Inferior parietal cortex (tissue), 1 donor: ENCODE data around the gene SEPTIN11.

Experiments
- DNase-seq: peaks from one replicate; pipeline ENCODE4 v3.0.0-alpha.2; 2016; ENCODE audit errors: extremely low spot score

SEPTIN11 gene

GRCh38 chr4:76979236-76979635, 29.7 kb downstream of the SEPTIN11 start:
- DNase-seq, result no peak

- no peak for DNase-seq
These were observed 30.7 kb downstream of the SEPTIN11 start for GRCh38 chr4:76980261-76980660.

DNA sequence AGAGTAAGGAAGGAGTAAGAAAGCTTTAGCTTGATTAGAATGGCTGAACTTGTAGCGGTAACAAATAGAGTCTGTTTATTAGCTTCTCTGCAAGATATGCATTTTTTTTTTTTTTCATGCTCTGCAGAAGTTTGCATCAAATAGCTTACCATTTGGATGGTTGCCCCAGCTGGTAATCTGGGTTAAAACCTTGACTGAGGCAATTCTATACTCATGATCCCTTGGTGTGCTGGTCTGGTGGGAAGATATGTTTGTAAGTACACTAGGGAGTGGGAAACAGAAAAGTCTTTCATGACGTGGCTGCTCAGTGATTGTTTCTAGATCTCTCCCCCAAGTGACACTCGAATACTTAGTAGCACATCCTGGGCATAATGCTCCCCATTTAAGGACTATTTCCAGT, 32.1 kb downstream of the SEPTIN11 start:
- no peak for DNase-seq

- no peak for DNase-seq
These were observed 33.4 kb downstream of the SEPTIN11 start for GRCh38 chr4:76982638-76983584.

DNA sequence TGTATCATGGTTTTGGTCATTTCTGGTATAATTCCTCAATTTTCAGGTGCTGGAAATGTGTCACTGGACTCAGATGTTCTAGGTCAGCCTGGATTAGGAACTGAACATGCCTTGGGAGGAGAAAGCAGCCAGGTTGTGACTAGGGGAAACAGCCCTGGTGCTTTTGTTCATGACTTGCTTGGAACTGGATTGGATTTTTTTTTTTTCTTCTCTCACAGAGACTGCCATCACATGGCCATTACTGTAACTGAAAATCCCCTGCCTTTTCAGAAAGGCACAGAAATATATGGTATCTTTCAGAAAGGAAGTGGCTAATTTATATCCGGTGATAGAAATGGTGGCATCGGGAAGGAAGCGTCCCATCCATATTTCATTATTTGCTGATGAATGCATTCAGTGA, 34.6 kb downstream of the SEPTIN11 start:
- no peak for DNase-seq

GRCh38 chr4:76984788-76985211, 35.2 kb downstream of the SEPTIN11 start:
- no peak for DNase-seq

- DNase-seq, result no peak
These were observed 37.6 kb downstream of the SEPTIN11 start for GRCh38 chr4:76987153-76987591.

DNA sequence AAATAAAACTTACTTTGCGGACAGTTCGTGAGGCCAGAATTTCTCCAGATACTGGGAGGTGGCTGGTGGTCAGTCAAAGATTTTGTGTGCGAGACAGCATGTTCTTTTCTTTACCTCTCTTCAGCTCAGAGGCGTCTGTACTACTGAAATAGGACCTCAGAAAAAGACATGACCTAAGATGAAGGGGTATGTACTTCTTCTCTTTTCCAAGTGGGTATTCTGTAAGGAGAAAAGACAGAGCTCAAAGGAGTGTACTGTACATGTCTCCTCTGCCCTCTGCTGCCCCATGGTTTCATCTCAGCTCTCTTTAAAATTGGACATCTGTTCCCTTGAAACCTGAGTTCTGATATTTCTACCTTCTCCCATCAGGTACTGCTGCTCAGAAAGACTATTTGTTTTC, 38.1 kb downstream of the SEPTIN11 start:
- no peak for DNase-seq

- DNase-seq, result no peak
These were observed 40.0 kb downstream of the SEPTIN11 start for GRCh38 chr4:76989391-76990061.

DNA sequence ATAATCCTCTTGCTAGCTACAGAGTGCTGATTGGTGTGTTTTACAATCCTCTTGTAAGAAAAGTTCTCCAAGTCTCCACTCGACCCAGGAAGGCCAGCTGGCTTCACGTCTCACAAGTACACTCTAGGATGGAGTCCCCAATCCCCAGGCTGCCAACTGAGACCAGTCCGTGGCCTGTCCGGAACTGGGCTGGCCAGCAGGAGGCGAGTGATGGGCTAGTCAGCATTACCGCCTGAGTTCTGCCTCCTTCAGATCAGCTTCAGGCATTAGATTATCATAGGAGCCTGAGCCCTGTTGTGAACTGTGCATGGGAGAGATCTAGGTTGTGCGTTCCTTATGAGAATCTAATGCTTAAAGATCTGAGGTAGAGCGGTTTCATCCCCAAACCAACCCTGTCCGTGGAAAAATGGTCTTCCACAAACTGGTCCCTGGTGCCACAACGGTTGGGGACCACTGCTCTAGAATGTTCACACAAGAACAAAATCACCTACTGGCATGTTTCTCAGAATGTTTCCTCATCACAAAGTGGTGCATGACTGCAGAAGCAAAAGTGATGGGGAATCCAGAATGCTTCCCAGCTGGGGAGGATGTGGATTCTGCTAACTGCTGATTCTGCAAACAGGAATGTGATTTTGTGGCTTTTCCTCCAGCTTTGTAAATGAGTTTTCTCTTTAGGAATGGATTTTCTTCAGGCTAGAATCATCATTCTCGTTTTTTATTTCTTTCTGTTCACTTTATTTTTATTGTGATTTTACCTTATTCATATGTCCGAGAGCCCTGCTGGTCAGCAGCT, 40.9 kb downstream of the SEPTIN11 start:
- DNase-seq, result no peak

DNA sequence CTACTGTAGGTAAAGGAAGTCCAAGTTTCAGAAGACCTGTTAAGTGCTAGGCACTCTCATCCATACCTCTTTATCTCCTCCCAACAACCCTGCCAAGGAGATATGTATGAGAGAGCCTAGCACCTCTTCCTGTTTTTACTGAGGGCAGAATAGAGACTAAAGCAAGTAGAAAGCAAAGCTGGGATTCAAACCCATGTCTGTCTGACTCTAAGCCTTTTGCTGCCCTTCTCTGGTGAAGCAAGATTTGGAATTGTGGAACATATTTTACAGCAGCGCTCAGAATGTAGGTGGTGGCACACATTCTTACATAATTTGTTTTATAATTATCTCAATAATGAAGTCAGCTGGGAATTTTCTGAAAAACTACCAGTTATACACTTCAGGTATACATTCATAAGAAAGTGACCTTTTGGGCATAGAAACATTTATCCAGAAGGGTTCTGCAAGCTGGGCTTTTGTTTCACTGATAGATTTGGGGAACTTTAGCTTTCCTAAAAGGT, 41.7 kb downstream of the SEPTIN11 start:
- no peak for DNase-seq

DNA sequence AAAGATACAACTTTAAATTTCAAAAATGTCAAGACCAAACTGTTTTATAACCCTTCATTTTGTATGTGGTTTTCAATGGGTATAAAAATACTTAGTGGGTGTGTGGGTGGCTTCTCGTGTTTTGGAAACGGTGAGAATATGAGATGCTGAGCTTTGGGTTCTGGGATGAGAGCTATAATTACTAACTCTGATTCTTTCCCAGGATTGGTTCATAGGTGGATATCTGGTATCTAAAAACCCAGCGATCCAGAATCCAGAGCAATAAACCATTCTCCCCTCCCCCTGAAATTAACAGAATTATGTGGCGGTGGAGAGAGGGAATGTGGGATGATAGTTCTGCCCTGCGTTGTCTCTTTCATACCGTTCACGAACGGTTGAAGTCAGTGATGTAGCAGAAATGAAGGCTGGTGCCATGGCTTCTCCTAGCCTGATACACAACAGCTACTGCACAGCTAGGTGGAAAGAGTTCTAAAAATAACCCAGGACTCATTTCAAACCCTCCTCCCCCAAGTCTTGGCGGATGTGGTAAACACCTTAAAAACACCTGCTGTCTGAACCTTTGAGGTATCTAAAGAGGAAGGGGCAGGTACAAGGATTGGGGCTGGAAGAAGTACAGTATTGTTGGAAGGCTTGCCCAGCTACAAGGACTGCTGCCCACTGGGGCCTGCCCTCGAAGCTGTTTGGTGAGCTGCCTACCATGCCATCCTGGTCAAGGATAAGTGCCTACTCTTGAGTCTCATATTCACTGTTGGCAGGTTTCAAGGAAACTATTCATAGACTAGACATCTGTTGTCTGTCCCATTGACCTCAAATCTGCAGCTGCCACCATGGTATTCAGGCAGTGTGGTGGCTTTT, 44.5 kb downstream of the SEPTIN11 start:
- no peak for DNase-seq

GRCh38 chr4:76995776-76996175, 46.2 kb downstream of the SEPTIN11 start:
- no peak for DNase-seq

DNA sequence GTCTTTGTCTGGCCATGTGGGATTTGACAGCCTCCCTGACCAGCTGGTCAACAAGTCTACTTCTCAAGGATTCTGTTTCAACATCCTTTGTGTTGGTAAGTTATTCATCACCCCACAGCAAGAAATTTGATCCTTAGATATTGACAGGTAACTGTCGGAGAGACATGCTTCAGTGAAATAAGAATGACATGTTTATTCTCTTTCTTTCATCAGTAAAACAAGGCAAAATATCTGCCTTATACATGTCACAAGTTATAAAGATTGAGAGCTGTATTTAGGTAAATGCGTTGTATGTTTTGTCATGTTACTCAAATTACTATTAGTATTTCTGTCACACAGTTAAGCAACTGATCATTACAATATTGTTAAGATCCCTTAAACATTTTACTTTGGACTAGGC, 46.9 kb downstream of the SEPTIN11 start:
- DNase-seq, result no peak

DNA sequence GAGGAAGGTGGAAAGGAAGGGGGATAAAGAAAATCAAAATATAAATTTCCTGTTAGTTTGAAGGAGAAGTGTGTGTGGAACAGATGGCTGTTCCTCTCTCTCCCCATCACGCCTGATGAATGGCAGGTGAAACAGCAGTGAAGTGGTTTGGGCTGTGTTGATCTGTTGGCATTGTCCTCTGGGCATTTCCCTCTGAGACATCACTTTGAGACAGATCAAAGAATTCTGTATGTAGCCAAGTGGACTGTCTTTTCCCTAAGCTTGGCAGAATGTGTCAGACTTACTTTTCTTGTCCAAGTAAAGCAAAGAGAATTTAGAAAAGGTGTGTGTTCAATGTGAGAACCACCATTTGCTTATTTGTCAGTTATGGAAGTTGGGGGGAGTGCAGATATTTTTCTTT, 47.5 kb downstream of the SEPTIN11 start:
- no peak for DNase-seq

DNA sequence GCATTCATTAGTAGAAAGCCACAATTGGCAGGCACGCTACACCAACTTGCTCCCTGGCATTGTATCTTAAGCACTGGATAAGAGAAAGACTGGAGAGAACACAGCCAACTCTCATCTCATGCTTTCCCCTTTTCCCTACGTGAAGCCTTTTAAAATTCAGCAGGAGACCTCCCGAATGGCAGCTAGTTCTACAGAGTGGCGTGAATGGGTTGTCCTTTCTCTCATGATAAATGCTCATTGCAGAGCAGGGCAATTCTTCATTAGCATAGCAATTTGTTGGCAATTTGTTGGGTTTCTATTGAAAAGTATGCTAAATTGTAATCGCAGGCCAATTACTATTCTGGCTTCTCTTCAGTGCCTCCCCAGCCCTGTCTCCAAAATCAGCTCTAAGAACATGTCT, 48.0 kb downstream of the SEPTIN11 start:
- DNase-seq, result no peak

DNA sequence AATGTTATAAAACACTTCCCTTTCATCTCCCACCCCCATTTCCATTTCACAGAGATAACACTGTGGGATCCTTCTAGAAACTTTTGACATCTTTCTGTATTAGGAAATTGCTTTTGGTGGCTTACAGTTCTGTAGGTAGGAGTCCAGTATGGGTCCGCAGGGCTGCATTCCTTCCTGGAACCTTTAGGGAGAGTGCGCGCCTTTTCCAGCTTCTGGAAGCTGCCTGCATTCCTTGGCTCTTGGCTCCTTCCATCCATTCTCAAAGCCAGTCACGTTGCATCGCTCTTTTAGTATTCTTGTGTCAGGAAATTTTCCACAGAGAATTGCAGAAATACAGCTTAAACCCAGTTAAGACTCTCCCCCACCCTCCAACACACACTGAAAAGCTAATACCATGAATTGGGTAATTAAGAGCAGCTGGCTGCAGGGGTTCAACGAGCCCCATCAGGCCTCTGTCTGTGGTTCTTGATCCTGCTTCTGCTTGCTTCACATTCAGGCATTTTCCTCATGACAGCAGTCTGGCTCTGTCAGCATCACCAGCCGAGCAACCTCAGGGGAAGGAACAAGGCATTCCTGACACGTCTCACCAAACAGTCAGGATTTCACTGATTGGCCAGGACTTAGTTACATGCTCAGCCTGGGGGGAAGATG, 48.8 kb downstream of the SEPTIN11 start:
- DNase-seq, result no peak
